T-helper 2 cell (primary cell): ENCODE data around the gene LIPE.
A peak's percentile ranks its signal among the peaks of the same experiment; 100 is the strongest.
"Not testable (repeated sequence)": the region's sequence is repeated elsewhere in the genome, so short reads cannot be mapped to it uniquely, and the experiment has no call there.

Experiments used
- DNase-seq, 5 experiments: peaks; one replicate each; pipeline versions ENCODE4 v3.0.0 to v3.0.0-alpha.2; 2012 to 2022
- total RNA-seq, 2 donors: gene quantifications; one replicate each; lab custom pipeline; 2026; lab: John Stamatoyannopoulos, UW

LIPE gene
- total RNA-seq = 6.2 to 7.4 reads per million in 2 donors

DNA sequence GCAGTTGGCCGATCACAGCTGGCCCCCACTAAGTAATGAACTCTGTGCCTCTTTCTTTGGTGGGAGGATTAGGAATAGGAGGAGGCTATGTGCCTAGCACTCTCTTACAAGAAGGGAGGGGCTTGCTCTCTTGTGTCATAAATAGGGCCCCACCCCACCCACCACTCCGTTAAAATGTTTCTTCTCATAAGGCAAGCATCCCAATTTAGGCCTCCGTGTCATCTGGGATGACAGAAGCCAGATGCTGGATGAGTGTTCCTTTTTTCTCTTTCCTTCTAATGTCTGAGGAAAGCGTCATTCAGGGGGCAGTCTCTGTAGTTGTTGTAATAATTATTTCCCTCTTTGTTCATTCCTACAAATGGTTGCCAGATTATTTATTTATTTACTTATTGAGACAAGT, at the start of gene LIPE:
TSS of gene LIPE (minus strand) at position 76 of the 400 bp plus-strand sequence. CDS start 239 bp downstream, outside the sequence.
- DNase-seq = no peak

GRCh38 chr19:42475366-42475765, 48.2 kb upstream of the LIPE start:
- no peak for DNase-seq

- DNase-seq = no peak
Measured at GRCh38 chr19:42474743-42475142, 47.6 kb upstream of the LIPE start.

DNA sequence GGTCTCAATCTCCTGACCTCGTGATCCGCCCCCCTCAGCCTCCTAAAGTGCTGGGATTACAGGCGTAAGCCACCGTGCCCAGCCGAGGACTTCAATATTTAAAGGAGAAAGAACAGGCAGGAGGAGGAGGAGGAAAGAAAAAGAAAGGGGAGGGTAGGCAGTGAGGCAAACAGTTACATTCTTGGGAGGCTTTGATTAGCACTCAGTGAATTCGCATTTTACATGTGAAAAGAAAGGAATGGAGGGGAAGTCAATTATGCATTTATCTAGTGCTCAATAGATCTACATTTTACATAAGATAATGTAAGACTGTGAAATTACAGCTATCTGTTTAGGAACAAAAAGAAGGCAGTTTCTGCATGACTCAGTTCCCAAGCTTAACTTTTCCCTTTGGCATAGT, 46.5 kb upstream of the LIPE start:
- DNase-seq = no peak

- no peak for DNase-seq
Measured at GRCh38 chr19:42472402-42473147, 45.4 kb upstream of the LIPE start.

DNA sequence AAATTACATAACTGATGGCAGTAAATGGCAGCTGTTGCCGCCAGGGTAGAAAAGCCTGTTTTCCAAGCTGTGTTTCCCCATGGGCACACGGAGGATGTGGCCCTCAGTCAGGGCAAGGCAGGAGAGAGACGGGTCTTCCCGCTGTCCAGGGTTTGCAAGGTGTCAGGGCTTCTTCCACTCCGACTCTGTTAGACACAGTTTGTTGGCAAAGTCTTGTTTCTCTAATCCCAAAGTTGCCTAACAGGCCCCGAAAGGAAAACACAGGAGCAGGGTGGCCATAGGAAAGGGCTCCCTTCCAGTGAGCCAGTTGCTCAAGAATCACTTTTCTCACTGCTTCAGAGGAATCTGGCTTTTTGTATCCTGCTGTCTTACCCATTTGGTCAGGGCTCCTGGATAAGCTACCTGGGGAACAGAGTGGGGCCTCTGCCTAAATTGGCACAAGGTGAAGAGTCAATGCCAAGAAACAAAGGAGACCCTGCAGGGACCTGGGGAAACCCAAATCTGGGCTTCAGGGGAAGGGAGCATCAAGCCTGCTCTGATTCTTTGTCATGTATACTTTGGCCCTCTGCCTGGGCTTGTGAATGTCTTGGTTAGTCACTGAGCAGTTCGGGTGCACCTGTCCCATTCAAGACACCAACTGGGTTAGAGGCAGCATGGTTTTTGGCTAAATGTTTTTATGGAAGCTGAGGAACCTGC, 44.5 kb upstream of the LIPE start:
- DNase-seq = no peak

DNA sequence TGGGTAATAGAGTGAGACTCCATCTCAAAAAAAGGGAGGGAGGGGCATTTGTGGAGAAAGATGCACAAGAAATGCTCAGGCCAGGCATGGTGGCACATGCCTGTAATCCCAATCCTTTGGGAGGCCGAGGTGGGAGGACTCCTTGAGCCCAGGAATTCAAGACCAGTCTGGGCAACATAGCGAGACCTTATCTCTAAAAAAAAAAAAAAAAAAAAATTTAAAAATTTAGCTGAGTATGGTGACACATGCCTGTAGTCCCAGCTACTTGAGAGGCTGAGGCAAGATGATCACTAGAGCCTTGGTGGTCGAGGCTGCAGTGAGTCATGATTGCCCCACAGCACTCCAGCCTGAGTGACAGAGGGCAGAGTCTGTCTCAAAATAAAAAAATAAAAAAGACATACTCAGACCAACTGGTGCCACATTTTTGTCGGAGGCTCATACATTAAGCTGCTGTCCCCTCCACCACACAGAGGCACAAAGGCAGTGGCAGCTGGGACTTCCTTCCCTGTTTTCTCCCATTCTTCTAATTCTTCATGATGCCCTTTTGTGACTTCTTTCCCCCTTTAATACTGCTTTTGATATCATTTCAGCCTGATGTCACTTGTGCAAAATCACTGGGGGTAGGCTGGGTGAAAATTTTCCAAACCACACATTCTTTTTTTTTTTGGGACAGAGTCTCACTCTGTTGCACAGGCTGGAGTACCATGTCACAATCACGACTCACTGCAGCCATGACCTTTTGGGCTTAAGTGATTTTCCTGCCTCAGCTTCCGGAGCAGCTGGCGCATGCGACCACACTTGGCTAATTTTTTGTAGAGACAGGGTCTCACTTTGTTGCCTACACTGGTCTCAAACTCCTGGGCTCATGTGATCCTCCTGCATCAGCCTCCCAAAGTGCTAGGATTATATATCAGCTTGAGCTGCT, 42.4 kb upstream of the LIPE start:
- no peak for DNase-seq

GRCh38 chr19:42468273-42468796, 41.1 kb upstream of the LIPE start:
- no peak for DNase-seq

DNA sequence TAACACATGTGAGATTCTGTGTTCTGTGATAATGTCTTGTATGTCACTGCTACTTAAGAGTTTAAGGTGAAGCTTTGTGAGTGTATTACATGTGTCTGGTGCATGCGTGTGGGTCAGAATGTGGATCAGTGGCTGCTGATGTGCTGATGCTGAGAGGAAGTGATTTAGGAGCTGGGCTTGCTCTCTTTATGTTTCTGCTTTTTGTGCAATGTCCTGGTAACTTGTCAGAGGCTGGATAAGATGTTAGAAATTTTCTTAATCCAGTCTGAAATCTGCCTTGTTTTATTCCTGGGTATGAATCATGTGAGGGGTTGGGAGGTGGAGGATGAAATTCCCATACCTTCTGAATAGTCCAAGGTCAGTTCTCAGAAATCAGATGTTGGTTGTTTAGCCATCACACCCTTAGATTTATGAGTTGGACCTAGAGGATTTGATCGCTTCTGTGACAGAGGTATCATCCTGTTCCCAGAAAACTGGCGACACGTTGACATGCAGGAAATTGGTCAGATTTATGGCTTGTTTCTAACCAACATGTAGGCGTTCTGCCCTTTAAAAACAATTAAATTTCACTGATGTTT, 40.1 kb upstream of the LIPE start:
- no peak for DNase-seq

DNA sequence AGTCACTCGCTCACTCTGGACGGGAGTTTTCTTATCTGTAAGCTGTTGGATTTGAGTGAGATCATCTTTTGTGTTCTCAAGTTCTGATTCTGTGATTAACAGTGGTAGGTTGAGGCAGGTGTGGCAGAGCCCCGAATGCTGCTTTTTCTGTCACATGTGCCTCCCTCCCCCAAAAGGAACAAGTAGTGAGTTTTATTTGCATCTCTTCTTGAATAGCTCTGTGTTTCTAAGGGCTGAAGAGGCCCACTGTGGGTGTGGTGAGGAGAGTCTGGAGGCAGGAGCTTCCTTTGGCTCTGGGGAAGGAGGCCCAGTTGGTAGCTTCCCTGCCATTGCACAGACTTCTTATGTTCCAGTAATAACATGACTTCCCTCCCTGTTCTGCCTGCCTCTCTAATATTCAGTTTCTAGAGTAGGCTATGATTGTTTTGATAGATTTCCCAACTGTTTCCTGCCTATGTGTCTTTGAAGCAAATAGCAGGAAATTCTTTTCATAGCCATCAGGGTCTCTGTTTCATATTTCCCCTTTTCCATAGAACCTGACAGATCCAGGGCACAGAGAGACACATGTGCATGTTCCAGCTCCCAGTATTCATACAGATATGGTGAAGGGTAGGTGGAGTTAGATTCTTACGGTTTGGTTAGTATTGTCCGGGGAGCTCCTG, 39.5 kb upstream of the LIPE start:
- DNase-seq = no peak

GRCh38 chr19:42465827-42466280, 38.7 kb upstream of the LIPE start:
- no peak for DNase-seq

- DNase-seq = no peak
Measured at GRCh38 chr19:42461700-42462324, 34.6 kb upstream of the LIPE start.

- DNase-seq = not testable (repeated sequence)
Measured at GRCh38 chr19:42461231-42461630, 34.0 kb upstream of the LIPE start.

DNA sequence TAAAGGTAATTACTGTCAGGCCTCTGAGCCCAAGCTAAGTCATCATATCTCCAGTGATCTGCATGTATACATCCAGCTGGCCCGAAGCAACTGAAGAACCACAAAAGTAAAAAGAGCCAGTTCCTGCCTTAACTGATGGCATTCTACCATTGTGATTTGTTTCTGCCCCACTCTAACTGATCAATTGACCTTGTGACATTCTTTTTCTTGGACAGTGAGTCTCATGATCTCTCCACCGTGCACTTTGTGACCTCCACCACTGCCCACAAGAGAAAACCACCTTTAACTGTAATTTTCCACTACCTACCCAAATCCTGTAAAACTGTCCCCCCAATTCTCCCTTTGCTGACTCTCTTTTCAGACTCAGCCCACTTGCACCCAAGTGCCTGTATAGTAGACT, 32.7 kb upstream of the LIPE start:
- DNase-seq = no peak

DNA sequence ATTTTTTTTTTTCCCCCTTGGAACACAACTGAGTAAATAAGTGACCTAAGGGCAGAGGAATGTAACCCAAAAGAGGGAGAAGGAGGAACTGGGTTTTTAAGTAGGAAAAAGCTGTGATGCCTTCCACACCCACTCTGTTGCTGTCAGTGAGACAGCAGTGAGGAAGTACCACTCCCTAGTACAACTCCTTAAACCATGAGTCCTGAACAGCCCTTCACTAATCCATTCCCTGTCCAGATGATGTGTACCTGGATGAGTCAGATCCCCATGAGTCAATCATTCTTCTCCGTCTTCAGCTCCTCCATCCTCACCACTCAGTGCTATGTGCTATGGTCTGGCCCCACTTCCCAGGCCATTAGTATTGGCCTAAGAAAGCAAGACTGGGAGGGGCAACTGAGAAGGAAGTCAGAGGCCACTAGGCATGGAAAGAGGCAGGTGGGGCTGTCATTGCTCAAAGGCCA, 28.5 kb upstream of the LIPE start:
- no peak for DNase-seq

DNA sequence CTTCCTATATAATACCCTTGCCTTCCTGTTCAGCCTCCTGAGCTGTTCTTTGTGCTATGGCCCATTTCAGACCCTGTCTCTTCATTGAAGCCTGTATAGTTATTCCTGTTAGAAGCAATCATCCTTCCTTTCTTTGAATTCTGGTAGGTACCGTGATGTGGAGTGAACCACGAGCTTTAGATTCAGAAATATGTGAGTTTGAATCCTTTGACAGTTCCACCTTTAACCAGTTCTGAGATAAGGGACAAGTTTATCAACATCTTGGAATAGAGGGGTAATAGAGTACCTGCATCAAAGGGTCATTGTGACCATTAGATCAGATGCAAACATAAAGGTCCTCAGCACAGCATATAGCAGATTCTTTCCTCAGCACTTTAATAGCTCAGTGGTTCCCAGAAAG, 27.9 kb upstream of the LIPE start:
- DNase-seq = no peak

GRCh38 chr19:42452590-42452989, 25.4 kb upstream of the LIPE start:
- DNase-seq = no peak

GRCh38 chr19:42450314-42450934, 23.2 kb upstream of the LIPE start:
- DNase-seq = peak; percentile 40 to 96 (median 69)

GRCh38 chr19:42448306-42448705, 21.1 kb upstream of the LIPE start:
- DNase-seq = not testable (repeated sequence)

DNA sequence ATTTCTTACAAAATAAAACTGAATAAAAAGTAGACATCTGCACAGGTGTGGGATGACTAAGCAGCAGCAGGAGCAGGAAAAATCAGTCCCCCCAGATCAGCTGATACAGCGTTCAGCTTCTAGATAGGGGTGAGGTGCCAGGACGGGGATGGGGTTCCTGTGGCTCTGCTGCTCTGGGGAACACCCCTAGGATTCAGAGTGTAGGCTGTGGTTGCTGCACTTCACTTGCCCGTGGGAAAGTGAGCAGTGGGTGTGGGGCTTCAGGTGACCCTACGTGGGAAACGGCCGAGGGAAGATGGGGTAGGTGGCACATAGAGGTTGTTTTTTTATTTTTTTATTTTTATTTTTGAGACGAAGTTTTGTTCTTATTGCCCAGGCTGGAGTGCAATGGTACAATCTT, 18.8 kb upstream of the LIPE start:
- no peak for DNase-seq

- no peak for DNase-seq
Measured at GRCh38 chr19:42443944-42444398, 16.8 kb upstream of the LIPE start.
